BLaER1 treated with 17β-estradiol and CSF1 and Interleukin-3, amounts not matched to agents 10 nM and 100 nM (cell line): Measurements from ENCODE around the gene GTF2F2.

ENCODE experiments used
- H3K27ac ChIP-seq, 11 experiments: shearing (Covaris generic); formaldehyde crosslinking; 2 replicates each; pipeline ENCODE4 v1.8.1; 2022
- H3K27me3 ChIP-seq, 11 experiments: shearing (Covaris generic); formaldehyde crosslinking; 2 replicates each; pipeline ENCODE4 v1.8.1; 2022
- H3K36me3 ChIP-seq, 11 experiments: shearing (Covaris generic); formaldehyde crosslinking; 2 replicates each; pipeline ENCODE4 v1.8.1; 2022
- H3K4me1 ChIP-seq, 10 experiments: shearing (Covaris generic); formaldehyde crosslinking; 2 replicates each; pipeline ENCODE4 v1.8.1; 2022
- H3K4me2 ChIP-seq, 11 experiments: shearing (Covaris generic); formaldehyde crosslinking; 2 replicates each; pipeline ENCODE4 v1.8.1; 2022
- H3K4me3 ChIP-seq, 10 experiments: shearing (Covaris generic); formaldehyde crosslinking; 2 replicates each; pipeline ENCODE4 v1.8.1; 2022
- H3K9ac ChIP-seq, 11 experiments: shearing (Covaris generic); formaldehyde crosslinking; 2 replicates each; pipeline ENCODE4 v1.8.1; 2022
- H3K9me3 ChIP-seq, 11 experiments: shearing (Covaris generic); formaldehyde crosslinking; replicated peaks in 1 of 11; 2 replicates each; pipeline ENCODE4 v1.8.1; 2022
- H4K20me1 ChIP-seq, 11 experiments: shearing (Covaris generic); formaldehyde crosslinking; 2 replicates each; pipeline ENCODE4 v1.8.1; 2022
- Cebpa-rat ChIP-seq, 11 experiments: shearing (Covaris generic); IDR thresholded peaks; 2 replicates each; pipeline ENCODE4 v1.8.1; 2022

GTF2F2 gene

GRCh38 chr13:45328661-45329111 is 208.4 kb downstream of the GTF2F2 start:
- H3K27me3 ChIP-seq: no peaks in the 10 kb centered on the region
- no peak for TF ChIP-seq Cebpa-rat (IDR thresholded peaks at IDR 0.05)
- peaks cover 0 to 13% (median 8%) of the 10 kb centered on the region in 11 experiments; a peak in 14 of 22 replicates for H3K36me3 ChIP-seq
- H4K20me1 ChIP-seq: peaks cover 2 to 20% (median 9%) of the 10 kb centered on the region in 11 experiments; a peak in 18 of 22 replicates
- H3K9ac ChIP-seq: peak overlapping the region; percentile 51 to 100 (median 77); a peak in 18 of 22 replicates
- peak overlapping the region; percentile 91 to 97 (median 93) for H3K4me2 ChIP-seq
- H3K9me3 ChIP-seq: peaks cover 0 to 15% (median 0%) of the 10 kb centered on the region in 11 experiments; a peak in 3 of 22 replicates
- H3K4me1 ChIP-seq: peaks cover 88 to 95% (median 91%) of the 10 kb centered on the region in 10 experiments
- H3K4me3 ChIP-seq: peak overlapping the region in 7 of 10 experiments; percentile 18 to 51 (median 31); a peak in 6 of 20 replicates
- H3K27ac ChIP-seq: peak overlapping the region; percentile 75 to 100 (median 88); a peak in 20 of 22 replicates

GRCh38 chr13:45331123-45331619 is 210.9 kb downstream of the GTF2F2 start:
- H3K4me3 ChIP-seq: no peak overlapping the region
- H4K20me1 ChIP-seq: peaks cover 27 to 45% (median 33%) of the 10 kb centered on the region in 11 experiments
- peak overlapping the region in 10 of 11 experiments; percentile 75 to 100 (median 88); a peak in 19 of 22 replicates for H3K27ac ChIP-seq
- peak overlapping the region in 8 of 11 experiments; percentile 70 to 100 (median 90); a peak in 16 of 22 replicates for H3K9ac ChIP-seq
- peak overlapping the region; percentile 91 to 97 (median 93) for H3K4me2 ChIP-seq
- H3K4me1 ChIP-seq: peaks cover 98 to 100% (median 100%) of the 10 kb centered on the region in 10 experiments
- no peaks in the 10 kb centered on the region for H3K27me3 ChIP-seq
- no peak for TF ChIP-seq Cebpa-rat (IDR thresholded peaks at IDR 0.05)
- H3K36me3 ChIP-seq: peaks cover 10 to 35% (median 30%) of the 10 kb centered on the region in 11 experiments
- peaks cover 0 to 14% (median 0%) of the 10 kb centered on the region in 11 experiments; a peak in 3 of 22 replicates for H3K9me3 ChIP-seq

GRCh38 chr13:45331692-45332035 is 211.4 kb downstream of the GTF2F2 start:
- peaks cover 32 to 50% (median 38%) of the 10 kb centered on the region in 11 experiments for H4K20me1 ChIP-seq

GRCh38 chr13:45332036-45332830 is 211.9 kb downstream of the GTF2F2 start:
- H4K20me1 ChIP-seq: peaks cover 37 to 56% (median 44%) of the 10 kb centered on the region in 11 experiments
- 0 out of 22 replicates have a peak, but pooled peaks cover 0 to 4% (median 0%) of the 10 kb centered on the region in 11 experiments for H3K9me3 ChIP-seq
- H3K4me2 ChIP-seq: peak overlapping the region; percentile 91 to 97 (median 93)
- H3K27me3 ChIP-seq: no peaks in the 10 kb centered on the region
- TF ChIP-seq Cebpa-rat (IDR thresholded peaks at IDR 0.05): peak in 3 of 11 experiments; percentile 41 to 77 (median 41); a peak in 3 of 22 replicates
- peak overlapping the region in 9 of 11 experiments; percentile 35 to 100 (median 80); a peak in 19 of 22 replicates for H3K9ac ChIP-seq
- peaks cover 98 to 100% (median 100%) of the 10 kb centered on the region in 10 experiments for H3K4me1 ChIP-seq
- H3K27ac ChIP-seq: peak overlapping the region; percentile 25 to 100 (median 88); a peak in 21 of 22 replicates
- H3K36me3 ChIP-seq: peaks cover 21 to 46% (median 40%) of the 10 kb centered on the region in 11 experiments
- H3K4me3 ChIP-seq: peak overlapping the region in 3 of 10 experiments; percentile 3 to 87 (median 12); a peak in 5 of 20 replicates

More at GRCh38 chr13:45331692-45332035, 211.4 kb downstream of the GTF2F2 start:
- Histone ChIP-seq H3K4me2 (peak overlapping the region; percentile 91 to 97 (median 93); a peak in 21 of 22 replicates), H3K4me3 (no peak overlapping the region; a peak in 1 of 20 replicates), H3K9ac (peak overlapping the region in 9 of 11 experiments; percentile 35 to 100 (median 80); a peak in 18 of 22 replicates), H3K4me1 (peaks cover 98 to 100% (median 100%) of the 10 kb centered on the region in 10 experiments), H3K36me3 (peaks cover 15 to 40% (median 35%) of the 10 kb centered on the region in 11 experiments), H3K27me3 (no peaks in the 10 kb centered on the region), H3K9me3 (peaks cover 0 to 9% (median 0%) of the 10 kb centered on the region in 11 experiments; a peak in 3 of 22 replicates), H3K27ac (peak overlapping the region; percentile 25 to 100 (median 88); a peak in 21 of 22 replicates)
- TF ChIP-seq Cebpa-rat (IDR thresholded peaks at IDR 0.05): no peak

DNA sequence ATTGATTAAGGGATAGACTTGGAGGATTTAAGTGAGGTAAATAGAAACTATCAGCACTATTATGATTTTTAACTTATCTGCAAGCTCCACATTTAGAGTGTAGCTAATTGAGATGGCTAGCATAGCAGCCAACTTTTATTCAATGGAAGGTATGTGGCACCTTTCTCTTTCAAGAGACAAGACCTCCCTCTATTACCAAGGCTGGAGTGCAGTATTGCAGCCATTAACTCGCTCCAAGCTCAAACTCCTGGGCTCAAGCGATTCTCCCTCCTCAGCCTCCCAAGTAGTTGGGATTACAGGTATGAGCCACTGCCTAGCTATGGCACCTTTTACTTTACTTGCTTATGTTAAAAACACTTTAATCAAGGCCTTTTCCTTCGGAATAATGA is 212.5 kb downstream of the GTF2F2 start:
- no peak for TF ChIP-seq Cebpa-rat (IDR thresholded peaks at IDR 0.05)

DNA sequence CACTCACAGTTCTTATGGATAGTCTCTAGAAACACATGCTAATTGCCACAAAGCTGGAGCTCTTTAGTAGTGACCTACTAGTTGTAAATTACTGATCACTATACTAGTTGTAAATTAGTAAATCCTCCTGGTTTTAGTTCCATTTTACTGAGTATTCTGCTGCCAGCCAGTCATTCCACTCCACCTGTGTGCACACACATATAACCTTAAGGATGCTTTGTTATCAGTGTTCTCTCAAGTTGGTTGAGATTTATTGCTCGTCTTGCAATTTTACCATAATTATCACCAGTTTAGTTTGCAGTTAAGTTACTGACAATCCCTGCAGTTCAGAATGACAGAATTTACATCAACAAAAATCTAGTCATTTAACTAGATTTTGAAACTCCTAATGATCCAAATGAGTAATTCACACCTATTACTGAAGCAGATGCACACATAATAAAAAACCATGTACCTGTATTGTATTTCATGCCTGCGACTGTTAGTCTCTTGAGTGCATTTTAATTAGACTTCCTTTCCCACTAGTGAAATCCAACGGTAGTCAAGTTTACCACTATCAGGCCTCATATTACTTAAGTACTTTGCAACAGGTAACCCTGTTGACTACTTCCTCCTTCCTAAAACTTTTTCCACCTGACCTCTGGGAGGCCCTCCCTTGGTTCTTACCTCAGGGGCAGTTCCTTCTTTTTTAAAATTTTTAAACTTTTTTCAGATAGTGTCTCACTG is 213.1 kb downstream of the GTF2F2 start:
- Histone ChIP-seq H3K4me1 (peaks cover 98 to 100% (median 100%) of the 10 kb centered on the region in 10 experiments), H3K27ac (peak overlapping the region in 10 of 11 experiments; percentile 56 to 100 (median 88); a peak in 19 of 22 replicates)

More for the DNA sequence above, 212.5 kb downstream of the GTF2F2 start:
- H3K36me3 ChIP-seq: peaks cover 27 to 51% (median 46%) of the 10 kb centered on the region in 11 experiments
- peaks cover 98 to 100% (median 100%) of the 10 kb centered on the region in 10 experiments for H3K4me1 ChIP-seq
- no peaks in the 10 kb centered on the region for H3K9me3 ChIP-seq
- peak overlapping the region; percentile 91 to 97 (median 93) for H3K4me2 ChIP-seq
- H3K27me3 ChIP-seq: no peaks in the 10 kb centered on the region
- H3K9ac ChIP-seq: peak overlapping the region in 9 of 11 experiments; percentile 7 to 100 (median 80); a peak in 16 of 22 replicates
- peak overlapping the region in 10 of 11 experiments; percentile 59 to 100 (median 88); a peak in 18 of 22 replicates for H3K27ac ChIP-seq
- peak overlapping the region in 4 of 10 experiments; percentile 12 to 90 (median 64); a peak in 3 of 20 replicates for H3K4me3 ChIP-seq
- peaks cover 43 to 62% (median 50%) of the 10 kb centered on the region in 11 experiments for H4K20me1 ChIP-seq

More for the DNA sequence above, 213.1 kb downstream of the GTF2F2 start:
- Histone ChIP-seq H3K4me2 (peak overlapping the region; percentile 91 to 97 (median 93)), H3K4me3 (peak overlapping the region in 6 of 10 experiments; percentile 4 to 95 (median 86); a peak in 10 of 20 replicates), H3K9me3 (no peaks in the 10 kb centered on the region), H4K20me1 (peaks cover 49 to 68% (median 56%) of the 10 kb centered on the region in 11 experiments), H3K27me3 (no peaks in the 10 kb centered on the region), H3K9ac (peak overlapping the region in 9 of 11 experiments; percentile 7 to 100 (median 99); a peak in 16 of 22 replicates), H3K36me3 (peaks cover 33 to 57% (median 52%) of the 10 kb centered on the region in 11 experiments)
- TF ChIP-seq Cebpa-rat (IDR thresholded peaks at IDR 0.05): no peak
